GM21529 (cell line): ENCODE results near the gene TUB.

Source experiments
- ATAC-seq: cut with Tn5 transposase; IDR thresholded peaks from one replicate; pipeline ENCODE4 v1.9.1; 2021; ENCODE audit not compliant: unreplicated experiment

The TUB gene

DNA sequence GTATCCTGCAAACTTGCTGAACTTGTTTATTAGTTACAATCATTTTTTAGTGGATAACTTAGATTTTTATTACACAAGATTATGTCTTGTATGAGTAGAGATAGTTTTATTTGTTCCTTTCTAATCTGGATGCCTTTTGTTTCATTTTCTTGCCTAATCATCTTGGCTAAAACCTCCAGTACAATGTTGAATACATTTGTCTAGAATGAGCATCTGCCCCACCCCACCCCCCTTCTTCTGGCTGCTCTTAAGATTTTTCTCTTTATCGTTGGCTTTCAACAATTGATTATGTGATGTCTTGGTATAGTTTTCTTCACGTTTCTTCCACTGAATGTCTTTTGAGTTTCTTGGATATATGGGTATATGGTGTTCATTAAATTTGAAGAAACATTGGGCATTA is 37.3 kb upstream of the TUB start:
- no peak for ATAC-seq

DNA sequence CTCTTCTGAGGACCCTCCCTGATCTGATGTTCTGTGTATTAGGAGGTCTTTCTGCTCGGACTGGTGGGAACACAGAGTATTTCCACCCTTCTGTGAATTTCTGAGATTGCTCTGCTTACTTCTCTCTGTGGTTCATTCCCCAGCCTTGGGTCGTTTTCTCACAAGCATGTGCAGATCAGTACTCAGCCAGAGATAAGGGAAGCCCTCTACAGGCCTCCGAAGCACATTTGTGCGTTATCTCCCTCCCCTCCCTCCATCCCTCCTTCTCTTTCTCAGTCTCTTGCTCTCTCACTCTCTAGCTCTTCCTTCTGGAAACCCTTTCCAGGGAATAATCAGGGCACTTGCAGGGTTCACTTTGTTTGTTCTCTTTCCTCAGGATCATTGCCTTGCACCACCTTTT is 35.2 kb upstream of the TUB start:
- no peak for ATAC-seq

DNA sequence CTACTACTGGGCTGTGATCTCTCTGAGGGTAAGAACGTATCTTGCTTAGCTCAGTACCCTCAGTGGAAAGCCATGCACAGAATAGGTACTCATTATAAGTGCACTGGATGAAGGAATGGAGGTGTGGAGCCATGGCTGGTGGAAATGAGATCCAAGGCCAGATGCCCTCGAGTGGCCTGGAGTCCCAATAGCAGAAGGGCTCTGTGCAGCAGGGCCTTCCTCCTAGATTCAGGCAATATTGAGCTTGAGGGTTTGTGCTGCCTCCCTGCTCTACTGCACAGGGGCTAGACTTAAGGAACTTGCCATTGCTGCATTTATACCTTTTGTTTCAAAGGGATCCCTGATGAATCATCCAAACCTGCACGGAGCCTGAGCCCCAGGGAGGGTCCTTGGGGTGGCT is 33.6 kb upstream of the TUB start:
- ATAC-seq, result no peak

DNA sequence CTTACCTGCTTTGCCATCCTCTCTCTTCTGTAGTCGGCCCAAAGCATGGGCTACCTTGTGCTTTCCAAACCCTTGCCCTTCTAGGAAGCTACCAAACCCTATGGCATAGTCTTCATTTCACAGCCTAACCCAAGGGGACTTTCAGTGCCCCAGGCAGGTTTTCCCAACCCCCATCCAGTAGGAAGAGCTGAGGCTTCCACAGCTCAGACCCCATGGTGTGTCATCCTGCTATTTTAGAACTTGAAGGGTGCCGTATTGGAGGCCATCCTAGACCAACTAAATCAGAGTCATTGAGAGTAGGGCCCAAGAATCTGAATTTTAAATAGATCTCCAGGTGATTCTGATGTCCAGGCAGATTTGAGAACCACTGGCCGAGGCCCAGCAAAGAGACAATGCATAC is 31.9 kb upstream of the TUB start:
- ATAC-seq, result no peak

DNA sequence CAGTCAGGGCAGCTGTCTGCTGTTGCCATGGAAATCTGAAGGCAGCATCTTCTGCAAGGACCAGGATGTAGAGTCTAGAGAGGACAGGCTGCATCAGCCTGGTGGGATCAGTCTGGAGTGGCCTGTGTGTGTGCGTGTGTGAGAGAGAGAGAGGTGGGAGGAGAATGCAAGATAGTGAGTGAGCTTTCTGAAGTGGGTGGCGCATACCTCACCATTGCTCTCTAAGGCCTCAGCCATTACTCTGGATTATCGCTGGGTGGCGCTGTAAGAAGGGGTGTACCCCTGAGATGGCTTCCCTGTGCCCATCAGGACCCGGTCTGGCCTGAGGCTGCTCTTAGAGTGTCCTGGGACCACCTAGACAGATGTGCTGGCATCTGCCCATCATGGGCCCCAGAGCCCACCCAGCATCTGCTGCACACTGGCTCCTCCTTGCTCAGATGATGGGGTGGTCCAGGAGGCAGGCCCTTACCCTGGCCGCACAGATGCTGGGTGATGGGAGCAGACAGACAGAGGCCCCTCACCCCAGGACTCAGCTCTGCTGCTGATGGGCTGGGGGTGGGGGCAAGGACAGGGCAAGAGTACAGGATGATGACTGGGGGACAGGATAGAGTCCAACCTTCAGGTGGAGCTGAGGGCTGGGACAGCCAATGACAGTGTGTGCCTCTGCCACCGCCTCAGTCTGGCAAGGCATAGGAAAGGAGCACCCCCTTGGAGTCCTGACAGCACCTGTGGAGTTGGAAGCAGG is 25.7 kb upstream of the TUB start:
- no peak for ATAC-seq

DNA sequence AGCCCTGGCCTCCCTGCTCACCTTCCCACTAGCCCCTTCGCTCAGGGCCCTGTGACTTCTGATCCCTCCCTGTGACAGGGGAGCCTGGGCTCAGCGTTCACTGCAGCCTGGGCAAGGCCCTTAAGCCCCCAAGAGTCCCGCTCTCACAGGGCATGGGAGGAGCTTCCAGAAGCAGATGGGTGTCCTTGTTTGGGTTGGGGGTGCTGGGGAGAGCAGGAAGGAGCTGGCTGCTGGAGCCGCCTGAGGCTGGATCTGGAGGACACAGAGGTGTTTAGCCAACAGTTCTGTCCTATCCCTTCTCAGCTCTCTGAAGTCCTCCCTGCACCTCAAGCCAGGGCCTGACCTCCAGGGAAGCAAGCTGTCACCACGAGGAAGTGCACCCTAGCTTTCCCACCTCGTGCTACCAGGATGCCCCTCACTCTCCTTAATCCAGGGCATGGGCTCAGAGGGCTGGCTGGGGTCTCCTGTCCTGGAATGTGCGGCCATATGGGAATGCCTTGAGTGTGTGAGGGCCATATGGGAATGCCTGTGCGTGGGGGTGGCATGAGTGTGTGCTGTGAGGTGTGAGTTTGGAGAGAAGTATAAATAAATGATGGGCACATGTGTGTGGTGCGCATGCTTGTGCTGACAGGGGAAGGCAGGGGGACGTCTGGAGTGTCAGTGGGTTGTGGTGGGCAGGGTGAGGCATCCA is 25.0 kb upstream of the TUB start:
- ATAC-seq, result no peak

DNA sequence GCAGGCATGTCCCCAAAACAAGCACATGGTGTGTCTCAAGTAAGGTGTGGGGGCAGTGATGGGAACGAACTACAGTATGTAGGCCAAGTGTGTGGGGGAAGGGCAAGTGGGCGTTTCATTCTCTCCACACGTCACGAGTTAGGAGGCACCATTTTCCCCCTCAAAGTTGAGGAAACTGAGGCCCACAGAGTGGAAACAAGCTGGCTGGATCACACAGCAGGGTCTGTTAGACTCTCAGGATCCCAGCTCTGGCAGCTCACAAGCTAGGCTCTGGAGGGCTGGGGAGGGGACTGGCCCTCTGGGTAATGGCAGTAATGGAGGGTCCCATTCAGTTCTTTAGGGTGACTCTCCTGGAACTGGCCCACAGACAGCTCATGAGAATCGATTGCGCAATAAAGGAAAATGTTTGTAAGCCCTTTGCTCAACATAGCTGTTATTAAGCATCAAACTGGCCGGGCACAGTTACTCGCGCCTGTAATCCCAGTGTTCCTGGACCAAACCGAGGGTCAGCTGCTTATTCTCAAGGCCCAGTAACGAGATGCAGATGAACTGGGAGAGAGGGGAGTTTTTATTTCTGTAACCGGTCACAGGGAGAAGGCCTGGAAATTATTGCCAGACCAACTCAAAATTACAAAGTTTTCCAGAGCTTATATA is 24.1 kb upstream of the TUB start:
- ATAC-seq, result no peak

DNA sequence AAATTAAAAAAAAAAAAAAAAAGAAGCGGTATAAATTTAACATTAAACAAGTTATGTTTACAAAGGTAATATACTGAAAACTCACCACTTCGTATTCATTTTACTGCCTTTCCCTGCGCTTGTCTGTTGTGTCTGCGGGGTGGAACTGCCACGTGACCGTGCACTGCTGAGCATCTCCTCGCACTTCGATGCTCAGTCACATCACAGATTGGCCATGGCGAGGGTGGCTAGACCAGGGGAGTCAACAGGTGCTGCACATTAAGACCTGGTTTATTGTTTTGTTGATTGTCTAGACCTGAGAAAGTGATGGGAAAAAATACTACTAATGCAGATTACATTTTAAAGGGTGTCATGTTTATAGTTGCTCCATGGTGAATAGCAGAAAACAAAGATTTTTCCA is 22.8 kb upstream of the TUB start:
- ATAC-seq, result no peak

DNA sequence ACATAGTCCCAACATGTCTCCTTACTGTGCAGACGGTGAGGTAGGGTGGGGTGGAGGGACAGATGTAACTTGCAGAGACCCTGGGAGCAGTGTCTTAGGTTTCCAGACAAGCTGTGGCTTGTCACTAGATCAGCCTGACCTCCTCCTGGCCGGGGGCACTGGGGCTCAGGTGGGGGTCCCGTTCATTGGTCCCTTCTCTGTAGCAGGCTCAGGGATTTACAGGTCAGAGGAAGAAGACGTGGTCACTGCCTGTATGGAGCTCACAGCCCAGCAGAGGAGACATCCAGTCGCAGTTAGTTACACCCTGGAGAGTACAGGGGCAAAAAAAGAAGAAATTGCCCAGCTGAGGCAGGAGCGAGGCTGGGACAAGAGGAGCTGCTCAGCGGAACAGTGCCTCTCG is 22.0 kb upstream of the TUB start:
- ATAC-seq, result no peak

DNA sequence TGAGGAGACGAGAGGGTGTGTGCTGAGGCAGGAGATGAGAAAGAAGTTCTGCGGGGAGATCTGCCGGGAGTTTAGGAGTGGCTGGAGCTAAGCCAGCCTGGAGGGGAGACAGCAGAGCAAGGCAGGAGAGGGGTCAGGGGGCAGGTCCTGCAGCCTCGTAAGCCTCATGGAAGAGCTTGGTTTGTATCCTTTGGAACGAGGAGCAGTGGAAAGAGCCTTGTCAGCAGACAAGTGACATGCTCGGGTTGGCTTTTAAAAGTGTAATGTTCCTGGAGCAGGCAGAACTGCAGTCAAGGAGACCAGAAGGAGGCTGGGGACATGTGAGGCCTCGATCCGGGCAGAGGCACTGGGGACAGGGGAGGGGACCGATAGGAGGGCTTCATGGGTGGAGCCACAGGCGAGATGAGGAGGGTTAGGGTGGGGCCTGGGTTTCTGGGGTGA is 21.4 kb upstream of the TUB start:
- ATAC-seq, result no peak

DNA sequence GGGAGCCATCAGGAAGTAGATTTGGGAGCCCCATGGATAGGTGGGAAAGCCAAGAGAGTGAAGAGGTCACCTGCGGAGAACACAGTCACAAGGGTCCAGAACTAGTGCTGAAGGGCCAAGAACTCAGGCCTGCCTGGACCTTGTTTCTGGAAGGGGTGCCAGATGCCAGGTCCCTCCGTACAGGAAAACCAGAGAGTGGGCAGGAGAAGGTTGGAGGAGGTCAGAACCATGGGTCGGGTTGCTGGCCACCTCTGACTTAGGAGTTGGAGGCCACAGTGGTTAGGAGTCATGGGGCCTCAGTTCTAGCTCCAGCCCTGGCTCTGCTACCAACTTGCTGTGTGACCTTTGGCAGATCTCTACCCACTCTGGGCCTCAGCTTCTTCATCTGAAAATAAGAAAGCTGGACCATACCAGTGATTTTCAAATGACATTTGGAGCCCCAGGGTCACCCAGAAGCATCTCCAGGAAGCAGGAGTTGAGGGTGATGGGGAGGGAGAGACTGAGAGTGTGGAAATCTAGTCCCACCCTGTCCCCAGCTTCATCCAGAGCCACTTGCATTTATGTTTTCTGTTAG is 20.8 kb upstream of the TUB start:
- no peak for ATAC-seq

DNA sequence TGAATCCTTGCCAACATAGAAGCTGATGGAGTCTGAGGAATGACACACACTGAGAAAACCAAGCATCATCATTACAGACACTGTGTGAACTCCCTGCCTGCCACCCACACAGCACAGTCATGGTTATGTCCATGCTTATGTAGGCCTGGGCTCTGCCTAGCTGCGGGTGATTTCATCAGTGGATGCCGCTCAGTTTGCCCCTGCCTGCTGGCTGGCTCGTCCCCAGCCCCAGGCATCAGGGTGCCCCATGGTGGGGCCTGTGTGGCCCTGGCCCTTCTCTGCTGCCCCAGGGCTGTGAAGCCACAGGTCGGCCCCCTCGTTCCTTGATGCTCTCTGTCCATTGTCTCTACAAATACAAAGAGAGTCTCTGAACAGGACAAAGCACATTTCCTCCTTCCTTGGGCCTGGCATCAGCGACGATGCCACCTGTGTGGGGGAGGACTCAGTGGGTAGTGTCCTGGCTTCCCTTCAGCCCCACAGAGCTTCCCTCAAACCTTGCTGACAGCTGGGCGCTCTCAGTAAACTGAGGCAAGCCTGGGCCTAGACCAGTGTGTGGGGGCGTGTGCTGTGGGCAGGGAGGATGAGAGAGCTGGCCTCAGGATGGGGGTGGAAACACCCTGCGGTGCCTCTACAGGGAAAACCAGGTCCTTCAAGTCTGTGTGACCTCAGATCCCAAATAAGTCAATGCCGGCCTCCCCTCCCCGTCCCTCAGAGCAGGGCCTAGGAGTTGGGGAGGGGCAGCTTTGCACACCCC is 20.0 kb upstream of the TUB start:
- ATAC-seq, result no peak

DNA sequence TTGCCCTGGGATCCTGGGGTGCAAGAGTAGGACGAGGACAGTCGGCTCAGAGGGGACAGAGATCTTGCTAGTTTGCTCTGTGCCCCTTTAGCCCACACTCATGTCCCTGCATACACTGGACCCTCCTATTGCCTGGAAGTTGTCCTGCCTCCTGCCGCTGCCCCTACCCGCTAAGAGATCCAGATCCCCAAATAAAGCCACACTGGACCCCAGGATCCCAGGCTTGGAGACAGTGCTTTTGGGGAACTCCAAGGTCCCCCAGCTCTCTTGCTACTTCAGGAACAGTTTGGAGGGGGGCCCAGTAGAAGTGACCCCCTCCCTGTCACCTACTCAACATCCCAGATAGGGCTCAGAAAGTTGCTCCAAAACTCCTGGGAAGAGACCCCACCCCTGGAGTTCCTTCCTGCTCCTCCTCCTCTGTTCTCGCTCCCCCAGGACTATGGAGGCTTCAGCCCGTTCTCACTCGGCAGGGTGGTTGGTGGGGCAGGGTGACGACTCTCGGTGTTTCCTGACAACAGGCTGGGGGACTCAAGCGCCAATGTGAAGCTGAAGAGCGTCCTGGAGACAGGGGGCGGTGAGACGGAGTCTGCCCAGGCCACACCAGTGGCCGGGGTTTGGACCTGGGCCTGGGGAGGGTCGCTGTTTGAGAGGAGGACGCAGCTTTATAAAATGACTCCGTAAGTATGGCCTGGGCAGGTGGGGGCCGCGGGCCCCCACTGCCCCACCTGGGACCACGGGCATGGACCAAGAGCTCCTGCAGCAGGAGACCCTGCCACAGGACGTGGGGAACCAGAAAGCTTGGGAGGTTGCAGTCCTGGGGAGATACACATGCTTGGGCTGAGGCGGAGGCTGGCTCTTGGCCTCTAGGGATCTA is 19.2 kb upstream of the TUB start:
- ATAC-seq, result no peak

DNA sequence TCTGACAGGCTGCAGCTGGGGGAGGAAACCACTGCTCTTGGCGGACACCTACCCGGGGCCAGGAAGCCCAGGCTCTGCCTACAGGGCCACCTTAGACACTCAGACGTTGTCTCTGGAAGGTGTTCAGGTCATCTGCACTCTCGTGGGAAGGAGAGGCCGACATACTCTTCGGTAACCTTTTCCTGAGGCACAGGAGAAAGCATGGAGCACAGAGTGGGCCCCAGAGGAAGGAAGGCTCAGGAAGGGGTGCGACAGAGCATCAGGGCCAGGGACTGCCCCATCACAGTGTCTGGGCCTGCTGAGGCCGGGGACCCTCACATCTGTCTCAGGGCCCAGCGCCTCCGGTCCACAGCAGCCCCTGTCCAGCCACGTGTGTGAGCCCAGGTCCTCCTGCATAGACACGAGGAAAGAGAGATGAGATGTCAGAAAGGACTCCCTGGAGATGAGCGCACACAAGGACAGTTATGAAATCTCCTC is 18.2 kb upstream of the TUB start:
- ATAC-seq, result no peak

DNA sequence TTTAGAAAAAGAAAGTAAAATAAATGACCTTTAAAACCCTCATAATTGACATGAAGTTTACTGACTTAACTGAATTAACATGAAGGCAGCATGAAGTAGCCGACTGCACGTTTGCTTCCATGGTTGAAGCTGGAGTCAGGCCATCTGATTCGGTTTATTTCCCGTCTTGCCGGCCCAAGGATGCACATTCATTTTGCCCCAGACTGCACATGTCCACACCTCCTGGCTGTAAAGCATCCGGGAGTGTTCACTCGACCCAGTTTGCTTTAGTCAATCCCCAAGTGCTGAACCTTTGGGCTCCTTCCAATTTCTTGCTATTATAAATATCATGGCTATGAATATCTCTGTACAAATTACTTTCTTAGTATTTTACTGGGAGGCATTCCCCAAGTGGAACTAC is 17.7 kb upstream of the TUB start:
- ATAC-seq, result no peak

DNA sequence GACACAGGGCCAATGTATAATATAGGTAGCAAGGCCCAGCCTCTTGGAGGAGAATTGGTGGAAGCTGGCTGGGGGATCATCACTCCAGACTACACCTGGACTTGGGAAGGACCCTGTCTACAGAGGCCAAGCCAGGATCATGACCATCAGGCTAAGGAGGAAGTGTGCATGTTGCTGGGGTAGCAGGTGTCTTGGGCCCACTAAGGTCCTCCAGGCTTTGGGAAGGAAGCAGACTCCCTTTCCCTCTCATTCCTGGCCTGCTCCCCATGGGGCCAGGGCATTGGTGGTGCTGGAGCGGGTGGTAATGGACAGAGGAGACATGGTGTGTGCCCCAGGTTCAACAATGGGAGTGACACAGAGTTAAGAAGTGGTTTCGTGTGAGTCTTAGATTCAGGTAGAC is 16.0 kb upstream of the TUB start:
- no peak for ATAC-seq

DNA sequence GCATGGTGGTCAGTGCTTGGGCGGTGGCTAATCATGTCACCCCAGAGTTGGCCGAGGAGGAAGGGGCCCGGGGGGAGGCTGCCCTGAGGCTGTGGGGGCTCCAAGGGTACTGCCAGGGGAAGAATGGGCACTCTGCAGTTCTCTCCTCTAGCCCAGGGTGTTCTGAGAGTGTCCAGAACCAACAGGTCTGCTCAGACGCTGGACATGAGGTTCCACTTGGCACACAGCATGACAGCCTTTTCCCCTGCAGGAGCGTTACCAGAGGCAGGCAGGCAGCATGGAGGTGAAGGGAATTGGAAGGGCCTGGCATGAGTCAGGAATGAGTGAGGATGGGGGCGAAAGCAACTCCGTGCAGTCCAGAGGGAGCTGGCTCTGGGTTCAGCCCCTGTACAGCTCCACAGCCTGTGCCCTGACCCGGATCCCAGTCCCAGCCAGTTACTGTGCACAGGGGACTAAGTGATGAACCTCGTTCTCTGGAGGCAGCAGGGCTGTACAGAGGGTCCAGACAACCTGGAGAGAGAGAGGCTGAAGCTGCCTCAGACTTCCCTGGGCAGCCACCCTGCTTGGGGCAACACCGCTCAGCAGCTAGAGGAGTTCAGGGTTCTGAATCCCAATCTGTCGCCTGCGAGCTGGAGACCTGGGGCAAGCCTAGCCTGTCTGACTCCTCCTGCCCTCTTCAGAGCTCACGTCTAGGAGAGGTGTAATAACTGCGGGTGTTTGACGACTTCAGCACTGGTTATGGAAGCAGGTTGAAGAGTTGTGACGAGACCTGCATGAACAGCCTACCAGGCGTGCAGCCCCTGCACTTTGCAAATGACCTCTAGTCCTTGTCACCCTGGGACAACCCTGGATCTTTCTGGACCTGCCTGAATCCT is 14.7 kb upstream of the TUB start:
- ATAC-seq, result no peak

DNA sequence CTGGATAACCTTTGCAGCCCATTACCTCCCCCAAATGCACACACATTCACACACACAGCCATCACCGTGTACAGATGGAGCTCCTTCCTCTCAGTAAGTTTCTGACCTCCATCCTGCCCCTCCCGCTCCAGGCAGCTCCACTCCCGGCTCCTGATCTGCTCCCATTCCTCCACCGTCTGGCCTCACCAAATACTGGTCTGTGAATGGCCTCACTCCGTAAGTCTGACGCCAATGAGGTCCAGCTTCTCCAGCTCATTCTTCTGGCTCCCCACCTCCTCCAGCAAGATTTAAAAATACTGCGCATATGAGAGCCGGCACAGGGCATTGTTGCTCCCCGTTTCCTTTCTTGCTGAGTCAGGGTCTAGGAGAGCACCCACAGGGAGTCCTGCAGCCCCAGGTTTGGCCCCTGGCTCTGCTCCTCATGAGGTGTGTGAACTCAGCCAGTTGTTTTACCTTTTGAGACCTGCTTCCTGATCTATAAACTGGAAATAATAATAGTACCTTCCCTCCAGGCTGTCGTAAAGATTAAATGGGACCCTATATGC is 14.0 kb upstream of the TUB start:
- ATAC-seq, result no peak

DNA sequence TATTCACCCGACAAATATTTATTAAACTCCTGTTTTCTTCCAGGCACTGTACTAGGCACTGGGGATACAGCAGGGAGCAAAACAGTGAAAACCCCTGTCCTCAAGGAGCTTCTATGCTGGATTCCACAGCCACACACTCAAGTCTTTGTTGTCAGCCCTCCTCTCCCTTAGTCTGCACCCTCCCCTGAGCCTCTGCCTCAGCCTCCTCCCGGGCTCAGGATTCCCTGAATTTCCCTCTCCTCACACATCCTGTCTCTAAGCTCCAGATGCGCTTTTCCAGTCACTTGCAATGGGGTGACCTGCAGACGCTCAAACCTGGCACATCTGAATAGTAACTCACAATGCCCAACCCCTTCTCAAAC is 13.5 kb upstream of the TUB start:
- ATAC-seq, result no peak
